Muscle layer of duodenum (tissue), 2 donors: ENCODE results near the gene UROC1.

ENCODE experiments used
- H3K27ac ChIP-seq: one replicate; pipeline ENCODE4 v1.7.0; 2013; ENCODE audit warnings: mild to moderate bottlenecking, low read length
- H3K27me3 ChIP-seq: one replicate; pipeline ENCODE4 v1.7.0; 2013; ENCODE audit warnings: low read depth, mild to moderate bottlenecking, control low read depth, low read length
- H3K36me3 ChIP-seq, 2 donors: one replicate each; pipeline ENCODE4 v1.7.0; 2013; ENCODE audit warnings: low read length in 2 of 2, control low read depth in 1 of 2, mild to moderate bottlenecking in 1 of 2; ENCODE audit not compliant: insufficient read depth in 2 of 2, control insufficient read depth in 1 of 2
- H3K4me1 ChIP-seq, 2 donors: one replicate each; pipeline ENCODE4 v1.7.0; 2013; ENCODE audit warnings: low read length in 2 of 2, mild to moderate bottlenecking in 2 of 2, control low read depth in 1 of 2, moderate library complexity in 1 of 2; ENCODE audit not compliant: insufficient read depth in 2 of 2, control insufficient read depth in 1 of 2
- H3K4me3 ChIP-seq, 2 donors: one replicate each; pipeline ENCODE4 v1.7.0; 2013; ENCODE audit warnings: low read length in 2 of 2, low read depth in 1 of 2, mild to moderate bottlenecking in 1 of 2
- H3K9me3 ChIP-seq, 2 donors: one replicate each; pipeline ENCODE4 v1.7.0; 2013; ENCODE audit warnings: low read length in 2 of 2, control low read depth in 1 of 2, mild to moderate bottlenecking in 1 of 2; ENCODE audit not compliant: control insufficient read depth in 1 of 2
- donor health status: healthy.

Gene UROC1

GRCh38 chr3:126477061-126477380 lies 40.6 kb downstream of the UROC1 start:
- Histone ChIP-seq H3K27ac (no peak overlapping the region), H3K4me3 (no peak overlapping the region), H3K4me1 (peaks cover 19% of the 10 kb centered on the region in 2 donors), H3K36me3 (no peaks in the 10 kb centered on the region), H3K9me3 (no peaks in the 10 kb centered on the region), H3K27me3 (no peaks in the 10 kb centered on the region)

GRCh38 chr3:126476166-126477060 lies 41.2 kb downstream of the UROC1 start:
- H3K4me1 ChIP-seq, result peaks cover 23 to 25% of the 10 kb centered on the region in 2 donors
- H3K27me3 ChIP-seq, result no peaks in the 10 kb centered on the region
- no peaks in the 10 kb centered on the region for H3K9me3 ChIP-seq
- H3K36me3 ChIP-seq, result peaks cover under 1 to 3% of the 10 kb centered on the region in 2 donors
- H3K4me3 ChIP-seq, result peak overlapping the region; percentile 67 to 77
- H3K27ac ChIP-seq, result peak overlapping the region; percentile 79

GRCh38 chr3:126475413-126476114 lies 42.0 kb downstream of the UROC1 start, which contains the start of gene ZXDC:
ZXDC (minus strand) TSS chr3:126475891; CDS start chr3:126475865, 26 bp downstream.
- no peaks in the 10 kb centered on the region for H3K27me3 ChIP-seq
- H3K27ac ChIP-seq, result peak within 1 kb of the TSS; percentile 79
- peak within 1 kb of the TSS; percentile 70 to 77 for H3K4me3 ChIP-seq
- no peaks in the 10 kb centered on the region for H3K9me3 ChIP-seq
- peaks cover 7 to 9% of the 10 kb centered on the region in 2 donors for H3K36me3 ChIP-seq
- peaks cover 23 to 27% of the 10 kb centered on the region in 2 donors for H3K4me1 ChIP-seq

GRCh38 chr3:126474498-126475412 lies 42.8 kb downstream of the UROC1 start:
- H3K27ac ChIP-seq, result peak overlapping the region; percentile 60

GRCh38 chr3:126473292-126474168 lies 44.0 kb downstream of the UROC1 start:
- Histone ChIP-seq H3K36me3 (peaks cover 26 to 29% of the 10 kb centered on the region in 2 donors), H3K4me3 (peak overlapping the region; percentile 36 to 50), H3K4me1 (peaks cover 23 to 27% of the 10 kb centered on the region in 2 donors), H3K27ac (peak overlapping the region; percentile 9), H3K9me3 (no peaks in the 10 kb centered on the region), H3K27me3 (no peaks in the 10 kb centered on the region)

More at GRCh38 chr3:126474498-126475412, 42.8 kb downstream of the UROC1 start:
- Histone ChIP-seq H3K4me3 (peak overlapping the region; percentile 61 to 70), H3K27me3 (no peaks in the 10 kb centered on the region), H3K36me3 (peaks cover 15 to 17% of the 10 kb centered on the region in 2 donors), H3K4me1 (peaks cover 23 to 27% of the 10 kb centered on the region in 2 donors), H3K9me3 (no peaks in the 10 kb centered on the region)

- H3K4me3 ChIP-seq, result peak overlapping the region; percentile 36 to 38
- H3K36me3 ChIP-seq, result peaks cover 37 to 39% of the 10 kb centered on the region in 2 donors
- H3K27ac ChIP-seq, result peak overlapping the region; percentile 12
- peaks cover 23 to 27% of the 10 kb centered on the region in 2 donors for H3K4me1 ChIP-seq
- H3K27me3 ChIP-seq, result no peaks in the 10 kb centered on the region
- no peaks in the 10 kb centered on the region for H3K9me3 ChIP-seq
Observed at GRCh38 chr3:126472277-126473006, 45.1 kb downstream of the UROC1 start.

- no peaks in the 10 kb centered on the region for H3K9me3 ChIP-seq
- no peak overlapping the region for H3K4me3 ChIP-seq
- H3K27me3 ChIP-seq, result no peaks in the 10 kb centered on the region
- peaks cover 23 to 34% of the 10 kb centered on the region in 2 donors for H3K4me1 ChIP-seq
- H3K36me3 ChIP-seq, result peaks cover 63 to 66% of the 10 kb centered on the region in 2 donors
- no peak overlapping the region for H3K27ac ChIP-seq
Observed at GRCh38 chr3:126469479-126469878, 48.1 kb downstream of the UROC1 start.

- Histone ChIP-seq H3K4me3 (no peak overlapping the region), H3K27ac (no peak overlapping the region), H3K36me3 (peaks cover 73 to 76% of the 10 kb centered on the region in 2 donors), H3K27me3 (no peaks in the 10 kb centered on the region), H3K4me1 (peaks cover 16 to 27% of the 10 kb centered on the region in 2 donors), H3K9me3 (no peaks in the 10 kb centered on the region)
Observed at GRCh38 chr3:126468028-126468891, 49.3 kb downstream of the UROC1 start.

GRCh38 chr3:126467611-126467955 lies 50.0 kb downstream of the UROC1 start:
- peaks cover 9 to 21% of the 10 kb centered on the region in 2 donors for H3K4me1 ChIP-seq

More at GRCh38 chr3:126467611-126467955, 50.0 kb downstream of the UROC1 start:
- no peak overlapping the region for H3K27ac ChIP-seq
- H3K4me3 ChIP-seq, result no peak overlapping the region
- H3K36me3 ChIP-seq, result peaks cover 77 to 79% of the 10 kb centered on the region in 2 donors
- H3K27me3 ChIP-seq, result no peaks in the 10 kb centered on the region
- H3K9me3 ChIP-seq, result no peaks in the 10 kb centered on the region
